ENCODE data around the gene RREB1.
A peak's percentile ranks its signal among the peaks of the same experiment; 100 is the strongest.
"Not testable (repeated sequence)": the region's sequence is repeated elsewhere in the genome, so short reads cannot be mapped to it uniquely, and the experiment has no call there.

RREB1 gene

GRCh38 chr6:7145585-7145884, 37.8 kb downstream of the RREB1 start:
- DNase-seq: no peak

- DNase-seq: no peak
Observed at GRCh38 chr6:7145885-7146828, 38.4 kb downstream of the RREB1 start.

GRCh38 chr6:7147051-7147671, 39.4 kb downstream of the RREB1 start:
- no peak for DNase-seq

- DNase-seq: no peak
Observed at GRCh38 chr6:7148100-7148822, 40.5 kb downstream of the RREB1 start.

- peak; percentile 92 to 95 for DNase-seq
Observed at GRCh38 chr6:7150381-7151064, 42.8 kb downstream of the RREB1 start.

GRCh38 chr6:7151381-7151780, 43.6 kb downstream of the RREB1 start:
- DNase-seq: no peak

GRCh38 chr6:7152462-7152861, 44.7 kb downstream of the RREB1 start:
- DNase-seq: no peak

GRCh38 chr6:7153789-7154188, 46.0 kb downstream of the RREB1 start:
- no peak for DNase-seq

- DNase-seq: no peak
Observed at GRCh38 chr6:7154341-7155139, 46.8 kb downstream of the RREB1 start.

GRCh38 chr6:7155871-7156579, 48.3 kb downstream of the RREB1 start:
- no peak for DNase-seq

GRCh38 chr6:7156643-7157278, 49.0 kb downstream of the RREB1 start:
- no peak for DNase-seq

GRCh38 chr6:7157307-7157706, 49.5 kb downstream of the RREB1 start:
- not testable (repeated sequence) for DNase-seq

GRCh38 chr6:7157752-7158616, 50.2 kb downstream of the RREB1 start:
- no peak for DNase-seq

GRCh38 chr6:7159790-7160525, 52.2 kb downstream of the RREB1 start:
- no peak for DNase-seq

GRCh38 chr6:7161253-7161623, 53.5 kb downstream of the RREB1 start:
- DNase-seq: no peak

GRCh38 chr6:7161845-7162244, 54.1 kb downstream of the RREB1 start:
- DNase-seq: no peak

GRCh38 chr6:7163661-7164071, 55.9 kb downstream of the RREB1 start:
- no peak for DNase-seq

GRCh38 chr6:7164536-7165001, 56.8 kb downstream of the RREB1 start:
- no peak for DNase-seq
